HepG2 (cell line): ENCODE data around the gene NMUR2. TPM values are rescaled to one million over a fixed set of nuclear protein-coding genes. Genes with fewer than 3 reads are reported as not detected.

Experiments
- ATAC-seq: fragments of 200-7000 bp; cut with Tn5 transposase; 3 replicates; pipeline ENCODE4 v1.9.1; 2020; ENCODE audit warnings: mild to moderate bottlenecking, moderate library complexity
- BruUV-seq: library from RNA; stranded (reverse); fragments of 400-500 nt; replicated peaks from 2 replicates; lab custom pipeline; 2021; lab: Mats Ljungman, UMichigan
- CTCF ChIA-PET: fragments of 300-600 bp; formaldehyde crosslinking; extraction: SDS; loops from one replicate; lab custom pipeline; 2021; ENCODE audit warnings: low total read pairs, inconsistent platforms, low intra/inter-chr PET ratio; lab: Yijun Ruan, JAX
- POLR2A ChIA-PET: fragments of 350-600 bp; sonication (Branson Sonifier 250); formaldehyde crosslinking; loops from one replicate; lab custom pipeline; 2020; ENCODE audit warnings: antibody characterized with exemption, inconsistent platforms; lab: Yijun Ruan, JAX
- DNase-seq: peaks from one replicate; pipeline ENCODE4 v3.0.0-alpha.2; 2015; ENCODE audit warnings: low spot score
- FAIRE-seq: peaks from 3 replicates; lab custom pipeline; 2011; peaks lifted over from hg19 to GRCh38; lab: Jason Lieb, UNC
- H2AFZ ChIP-seq: one replicate; pipeline ENCODE4 v1.6.1; 2011; ENCODE audit warnings: low read length, inconsistent platforms
- H3K27ac ChIP-seq: fragments of 300-600 bp; 3 replicates; pipeline ENCODE4 v1.8.0; 2011; ENCODE audit warnings: mixed run types, mild to moderate bottlenecking, mixed read lengths, low read length, inconsistent platforms; ENCODE audit not compliant: insufficient read depth; ENCODE audit errors: extremely low read length
- H3K27me3 ChIP-seq, 2 experiments: fragments of 200-600 bp in 1 of 2; 2 replicates in 1 of 2; 3 replicates in 1 of 2; pipeline versions ENCODE4 v1.6.0 to v1.8.0; 2011; ENCODE audit warnings: low read length in 2 of 2, mild to moderate bottlenecking in 2 of 2, moderate library complexity in 2 of 2, inconsistent platforms in 1 of 2; ENCODE audit not compliant: insufficient read depth in 2 of 2, control insufficient read depth in 1 of 2
- H3K36me3 ChIP-seq, 2 experiments: fragments of 200-600 bp in 1 of 2; replicated peaks in 1 of 2; 2 replicates in 1 of 2; 3 replicates in 1 of 2; pipeline versions ENCODE4 v1.5.1 to v1.8.0; 2011; ENCODE audit warnings: low read length in 2 of 2, inconsistent platforms in 1 of 2; ENCODE audit not compliant: insufficient read depth in 2 of 2, control insufficient read depth in 1 of 2
- H3K4me1 ChIP-seq: 2 replicates; pipeline ENCODE4 v1.5.1; 2012; ENCODE audit warnings: low read length, inconsistent platforms; ENCODE audit not compliant: insufficient read depth
- H3K4me2 ChIP-seq: 2 replicates; pipeline ENCODE4 v1.6.0; 2011; ENCODE audit warnings: low read depth, low read length, inconsistent platforms
- H3K4me3 ChIP-seq, 3 experiments: fragments of 200-600 bp in 1 of 3; sonication (generic), shearing (Covaris generic) in 1 of 3; replicated peaks in 1 of 3; 2 replicates each; pipeline ENCODE4 v1.5.1; 2011 to 2016; ENCODE audit warnings: low read length in 3 of 3, inconsistent platforms in 2 of 3, low read depth in 2 of 3, mild to moderate bottlenecking in 2 of 3, control low read depth in 1 of 3, mixed read lengths in 1 of 3; ENCODE audit not compliant: insufficient read depth in 1 of 3
- H3K79me2 ChIP-seq: one replicate; pipeline ENCODE4 v1.6.1; 2011; ENCODE audit warnings: low read length, inconsistent platforms; ENCODE audit not compliant: insufficient read depth
- H3K9ac ChIP-seq: 2 replicates; pipeline ENCODE4 v1.6.0; 2011; ENCODE audit warnings: mild to moderate bottlenecking, low read depth, low read length, inconsistent platforms; ENCODE audit not compliant: insufficient read depth
- H3K9me3 ChIP-seq: 2 replicates; pipeline ENCODE4 v1.5.1; 2012; ENCODE audit warnings: mild to moderate bottlenecking, low read length
- H4K20me1 ChIP-seq: 2 replicates; pipeline ENCODE4 v1.6.0; 2011; ENCODE audit warnings: inconsistent platforms, mild to moderate bottlenecking, low read length, moderate library complexity; ENCODE audit not compliant: insufficient read depth
- GFI1 ChIP-seq: sonication (generic); formaldehyde crosslinking; IDR thresholded peaks from 2 replicates; pipeline ENCODE4 v1.5.0; 2020; ENCODE audit warnings: missing genetic modification reagents, mild to moderate bottlenecking, borderline replicate concordance
- HNRNPK ChIP-seq: fragments of 200-400 bp; formaldehyde crosslinking; IDR thresholded peaks from 2 replicates; pipeline ENCODE4 v1.6.1; 2018; ENCODE audit warnings: low read length, low read depth, moderate library complexity, mild to moderate bottlenecking; ENCODE audit not compliant: poor library complexity, severe bottlenecking
- ZNF335 ChIP-seq: sonication (generic); formaldehyde crosslinking; IDR thresholded peaks from 2 replicates; pipeline ENCODE4 v1.4.0; 2020; ENCODE audit warnings: missing genetic modification reagents
- WGBS: methylation state at CpG from one replicate; pipeline ENCODE4 v1.1.6; 2017; ENCODE audit warnings: low lambda C conversion rate; 5-methylcytosine and 5-hydroxymethylcytosine counted together
- in situ Hi-C: cut with HindIII; loops from 2 replicates; pipeline ENCODE4 v1.10.0; 2017; ENCODE audit warnings: low pct_unique_long_range_greater_than_20kb; ENCODE audit not compliant: extremely low pct_ligation_motif_present
- intact Hi-C: fragments of 100-400 bp; cut with micrococcal nuclease; formaldehyde crosslinking; loops from one replicate; pipeline ENCODE4 v1.10.0; 2022; ENCODE audit not compliant: unreplicated experiment
- polyA plus RNA-seq, 8 experiments: library from polyadenylated mRNA; depleted of rRNA in 3 of 8; stranded (reverse) in 7 of 8; unstranded in 1 of 8; fragments of >200 nt; fragmentation: Illumina TruSeq in 4 of 8; extraction: Trizol in 4 of 8; gene quantifications; 2 replicates each; pipeline versions ENCODE4 v1.2.1 to v1.2.3, GENCODE V29; 2011 to 2016; ENCODE audit warnings: low read depth in 4 of 8, missing spikeins in 1 of 8, mixed read lengths in 1 of 8; ENCODE audit not compliant: insufficient read depth in 1 of 8
- total RNA-seq, 5 experiments: library from RNA; depleted of rRNA; stranded (reverse); fragments of >200 nt; fragmentation: Illumina TruSeq; extraction: Trizol; gene quantifications; 2 replicates each; pipeline ENCODE4 v1.2.3, GENCODE V29; 2016; ENCODE audit warnings: low read depth in 1 of 5

Gene NMUR2
- total and polyA plus RNA-seq, 2 of the 13 experiments (the other 11 are each of a cell fraction or from before 2014, with no cell fraction given), result not detected

- no peaks in the 10 kb centered on the region for H3K27me3 ChIP-seq
- ChIA-PET POLR2A (no interaction called here), CTCF (no interaction called here)
- H3K4me3 ChIP-seq, result no peak overlapping the region
- no peak overlapping the region for H2AFZ ChIP-seq
- no peaks in the 10 kb centered on the region for H3K36me3 ChIP-seq
- H3K27ac ChIP-seq, result no peak overlapping the region
- no peaks in the 10 kb centered on the region for H4K20me1 ChIP-seq
- H3K79me2 ChIP-seq, result no peaks in the 10 kb centered on the region
- no peak overlapping the region for H3K9ac ChIP-seq
- intact Hi-C loops, result no loop called here
- no peak for DNase-seq
- H3K4me2 ChIP-seq, result no peak overlapping the region
- WGBS, result 0% methylated on average over 1 of the region's 1 CpG
- in situ Hi-C loops, result no loop called here
- TF ChIP-seq ZNF335 (CRISPR knock-in tag) (no peak), HNRNPK (no peak)
- FAIRE-seq, result no peak
- no peaks in the 10 kb centered on the region for H3K9me3 ChIP-seq
- BruUV-seq, result no TSS peak
- no peak for ATAC-seq
- H3K4me1 ChIP-seq, result no peaks in the 10 kb centered on the region
Measured at GRCh38 chr5:152374711-152375275, 30.3 kb downstream of the NMUR2 start.

GRCh38 chr5:152372875-152373274 is 32.2 kb downstream of the NMUR2 start:
- Histone ChIP-seq H3K4me3 (no peak overlapping the region), H3K4me1 (no peaks in the 10 kb centered on the region), H3K27me3 (no peaks in the 10 kb centered on the region), H3K79me2 (no peaks in the 10 kb centered on the region), H4K20me1 (no peaks in the 10 kb centered on the region), H3K27ac (no peak overlapping the region), H3K9ac (no peak overlapping the region), H3K36me3 (no peaks in the 10 kb centered on the region), H3K4me2 (no peak overlapping the region), H2AFZ (no peak overlapping the region), H3K9me3 (no peaks in the 10 kb centered on the region)
- no peak for ATAC-seq
- TF ChIP-seq GFI1, result no peak
- DNase-seq, result no peak
- 5% methylated on average over 1 of the region's 1 CpG for WGBS
- FAIRE-seq, result no peak
- POLR2A ChIA-PET, result no interaction called here
- in situ Hi-C loops, result no loop called here
- CTCF ChIA-PET, result no interaction called here
- intact Hi-C loops, result no loop called here
- no TSS peak for BruUV-seq
